ENCODE data around the gene MVK.

- no peak for TF ChIP-seq POLR2A (IDR thresholded peaks at IDR 0.05)
- no peak for TF ChIP-seq CTCF (IDR thresholded peaks at IDR 0.05 in 4 of 5, conservative IDR thresholded peaks at IDR 0.05 in 1 of 5)
Measured at GRCh38 chr12:109580684-109581333, 7.2 kb downstream of the MVK start.

All from gastrocnemius medialis (tissue), 4 donors.